HL-60/S4 treated with retinoic acid at 250 ng/mL for 4 days and 3 days (cell line): ENCODE data around the gene SYTL3.
"Not testable (repeated sequence)": the region's sequence is repeated elsewhere in the genome, so short reads cannot be mapped to it uniquely, and the experiment has no call there.

ENCODE experiments used
- in situ Hi-C: fragments of 300-500 bp; cut with MboI; formaldehyde crosslinking; loops from 2 replicates; pipeline ENCODE4 v1.7.0; 2022; ENCODE audit warnings: low sequenced_read_pairs

SYTL3 gene

DNA sequence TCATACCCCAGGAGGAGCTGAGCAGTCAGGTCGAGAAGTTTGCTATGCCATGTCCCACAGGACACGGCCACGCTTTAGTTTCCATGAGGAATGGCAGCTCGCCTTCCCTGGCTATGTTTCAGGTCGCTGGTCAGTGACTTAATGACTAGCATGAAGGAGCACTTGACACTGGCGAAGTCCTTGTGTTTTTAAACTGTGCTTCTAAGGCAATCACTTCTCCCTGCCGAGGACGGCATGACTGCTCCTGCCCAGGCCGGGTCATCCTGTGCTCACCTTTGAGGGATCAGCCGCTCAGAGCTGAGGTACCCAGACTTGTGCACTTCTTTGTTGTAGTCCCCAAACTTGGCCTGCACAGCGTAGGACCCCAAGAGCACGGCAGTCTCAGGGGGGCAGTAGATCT is 135.2 kb downstream of the SYTL3 start:
- in situ Hi-C loops, result no loop called here

- in situ Hi-C loops, result no loop called here
Measured at GRCh38 chr6:158786645-158787304, 136.9 kb downstream of the SYTL3 start.

GRCh38 chr6:158787395-158787794 is 137.5 kb downstream of the SYTL3 start:
- in situ Hi-C loops, result no loop called here

DNA sequence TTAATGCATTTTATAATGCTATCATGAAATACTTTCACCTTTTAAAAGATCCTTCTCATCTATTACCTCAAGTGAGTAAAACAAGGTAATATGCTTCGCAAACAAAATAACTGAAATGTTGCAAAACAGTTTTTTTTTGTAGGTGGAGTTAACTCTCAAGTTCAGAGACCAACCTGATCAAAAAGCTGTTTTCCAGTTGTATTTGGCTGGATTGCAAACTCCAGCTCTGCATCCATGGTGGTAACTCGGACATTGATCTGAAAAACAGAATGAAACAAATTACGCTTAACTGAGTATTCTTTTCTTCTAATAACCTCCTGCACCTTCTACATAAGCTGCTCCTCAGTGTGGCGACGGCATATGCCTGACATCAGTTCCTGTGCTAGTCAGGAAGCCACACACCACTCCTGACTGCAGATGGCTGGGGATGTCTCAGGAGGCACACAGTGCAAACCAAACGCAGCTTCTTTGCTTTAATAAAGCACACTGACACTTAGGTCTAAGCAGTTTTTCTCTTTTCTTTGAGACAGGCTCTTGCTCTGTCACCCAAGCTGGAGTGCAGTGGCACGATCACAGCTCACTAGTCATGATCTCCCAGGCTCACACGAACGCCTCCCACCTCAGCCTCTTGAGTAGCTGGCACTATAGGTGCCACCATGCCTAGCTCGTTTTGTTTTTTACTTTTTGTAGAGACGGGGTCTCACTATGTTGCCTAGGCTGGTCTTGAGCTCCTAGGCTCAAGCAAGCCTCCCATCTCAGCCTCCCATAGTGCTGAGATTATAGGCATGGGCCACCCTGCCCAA is 139.5 kb downstream of the SYTL3 start:
- in situ Hi-C loops, result no loop called here

DNA sequence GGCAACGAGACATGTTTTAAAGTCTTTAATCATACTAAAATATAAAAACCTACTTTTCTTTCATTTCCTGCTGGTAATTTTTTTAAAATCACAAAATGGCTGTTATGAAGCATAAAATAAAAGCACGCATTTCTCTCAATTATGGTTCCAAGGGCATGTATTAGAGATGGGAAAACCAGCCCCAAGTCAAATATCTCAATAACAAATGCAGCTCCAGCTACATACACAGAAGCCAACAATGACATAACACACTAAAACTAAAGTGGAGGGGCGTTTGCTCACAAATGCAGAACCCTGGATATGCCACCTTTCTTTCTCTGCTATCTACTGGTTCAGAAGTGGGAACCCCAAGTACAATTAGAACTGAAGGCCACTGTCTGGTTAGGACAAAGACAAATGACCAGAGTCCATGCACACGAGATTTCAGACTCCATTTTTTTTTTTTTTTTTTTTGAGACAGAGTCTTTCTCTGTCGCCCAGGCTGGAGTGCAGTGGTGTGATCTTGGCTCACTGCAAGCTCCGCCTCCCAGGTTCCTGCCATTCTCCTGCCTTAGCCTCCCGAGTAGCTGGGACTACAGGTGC is 141.5 kb downstream of the SYTL3 start:
- in situ Hi-C loops, result no loop called here

DNA sequence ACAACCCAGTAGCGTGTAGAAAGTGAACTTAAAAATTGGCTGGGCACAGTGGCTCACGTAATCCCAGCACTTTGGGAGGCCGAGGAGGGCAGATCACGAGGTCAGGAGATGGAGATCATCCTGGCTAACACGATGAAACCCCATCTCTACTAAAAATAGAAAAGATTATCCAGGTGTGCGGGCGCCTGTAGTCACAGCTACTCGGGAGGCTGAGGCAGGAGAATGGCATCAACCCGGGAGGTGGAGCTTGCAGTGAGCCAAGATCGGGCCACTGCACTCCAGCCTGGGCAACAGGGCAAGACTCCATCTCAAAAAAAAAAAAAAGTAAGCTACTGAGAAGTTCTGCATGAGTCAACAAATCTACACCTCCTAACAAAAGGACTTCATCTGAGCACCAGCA is 142.7 kb downstream of the SYTL3 start:
- in situ Hi-C loops, result not testable (repeated sequence)

DNA sequence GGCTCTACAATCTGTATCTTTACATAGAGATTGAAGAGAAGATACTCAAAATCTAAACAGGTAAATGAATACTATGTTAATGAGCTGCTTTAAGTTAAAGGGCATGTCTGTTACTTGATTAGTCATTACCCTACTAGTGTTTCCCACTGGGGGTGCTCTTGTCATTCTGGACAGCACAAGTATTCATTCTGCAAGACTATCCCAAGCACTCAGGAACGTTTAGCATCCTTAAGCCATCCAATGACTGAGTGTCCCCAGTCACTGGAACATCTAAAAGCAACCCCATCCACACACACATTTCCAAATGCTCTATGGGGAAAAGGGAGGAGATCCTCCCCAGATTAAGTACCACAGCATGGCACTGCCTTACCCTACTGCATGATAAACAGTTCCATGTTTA is 143.6 kb downstream of the SYTL3 start:
- in situ Hi-C loops, result no loop called here

GRCh38 chr6:158795516-158795915 is 145.7 kb downstream of the SYTL3 start:
- in situ Hi-C loops, result no loop called here

GRCh38 chr6:158796353-158796752 is 146.5 kb downstream of the SYTL3 start:
- in situ Hi-C loops, result no loop called here

DNA sequence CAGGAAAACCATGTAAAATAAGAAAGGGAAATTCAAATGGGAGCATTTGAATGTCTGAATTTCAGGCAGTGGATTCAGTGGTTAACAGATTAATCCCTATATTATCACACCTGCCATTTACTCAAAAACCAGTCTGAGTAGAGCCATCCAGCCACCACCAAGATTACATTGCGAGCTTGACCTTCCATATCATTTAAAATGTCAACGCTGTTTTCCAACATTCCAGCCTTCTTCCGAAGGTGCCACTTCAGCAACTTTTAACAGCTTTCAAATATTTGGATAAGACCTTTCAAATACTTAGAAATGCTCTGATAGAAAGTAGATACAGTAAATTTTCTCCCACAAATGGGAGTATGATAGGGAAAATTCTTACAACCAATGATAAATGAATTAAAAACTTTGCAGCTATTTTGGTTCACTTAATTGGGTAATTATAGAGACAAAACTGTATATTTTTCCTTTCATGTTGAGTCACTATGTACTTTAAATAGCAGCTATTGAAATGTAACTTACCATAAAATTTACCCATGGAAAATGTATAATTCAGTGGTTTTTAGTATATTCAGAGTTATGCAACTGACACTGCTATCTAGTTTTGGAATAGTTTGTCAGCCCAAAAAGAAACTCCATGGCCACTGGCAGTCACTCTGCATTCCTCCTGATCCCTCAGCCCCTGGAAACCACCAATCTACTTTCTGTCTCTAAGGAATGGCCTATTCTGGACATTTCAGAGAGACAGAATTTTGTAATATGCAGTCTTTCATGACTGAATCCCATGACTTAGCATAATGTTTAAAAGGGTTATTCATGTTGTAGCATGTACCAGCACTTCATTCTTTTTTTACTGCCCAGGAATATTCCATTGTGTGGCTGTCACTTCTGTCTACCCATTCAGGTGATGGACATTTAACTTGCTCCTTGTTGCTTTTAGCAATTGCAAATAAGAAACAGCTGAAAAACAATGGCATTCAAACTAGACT is 147.8 kb downstream of the SYTL3 start:
- in situ Hi-C loops, result no loop called here

- in situ Hi-C loops, result no loop called here
Measured at GRCh38 chr6:158798311-158798710, 148.5 kb downstream of the SYTL3 start.

DNA sequence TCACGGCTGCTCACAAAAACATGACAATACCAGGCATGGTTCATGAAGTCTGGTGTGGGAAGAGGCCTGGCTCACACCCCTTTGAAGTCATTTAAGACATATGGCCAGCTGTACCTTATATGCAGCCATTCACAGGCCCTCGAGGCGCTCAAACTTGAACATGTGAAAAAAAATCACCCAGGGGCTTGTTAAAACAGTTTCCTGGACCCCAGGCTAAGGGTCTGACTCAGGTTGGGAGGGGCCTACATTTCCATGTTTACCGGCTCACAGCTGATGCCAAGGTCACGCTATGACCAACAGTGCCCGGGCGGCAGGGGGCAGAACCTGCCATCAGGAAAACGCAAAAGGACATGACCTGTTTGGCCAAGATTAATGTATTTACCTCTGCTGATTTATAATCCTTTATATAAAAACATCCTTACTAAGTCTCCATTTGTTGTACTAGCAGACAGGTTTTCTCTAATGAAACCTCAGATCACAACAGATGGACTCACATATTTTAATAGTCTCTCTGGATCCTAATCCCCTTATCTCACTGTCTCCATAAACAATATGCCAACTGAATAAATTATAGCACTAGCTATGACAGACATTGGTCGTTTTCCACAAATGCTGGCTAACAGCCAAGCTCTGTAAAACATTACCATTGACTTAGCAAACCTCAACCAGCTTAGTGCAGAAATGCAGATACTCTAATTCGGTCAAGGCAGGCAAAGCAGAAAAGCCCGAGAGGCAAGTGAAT is 149.4 kb downstream of the SYTL3 start:
- in situ Hi-C loops, result no loop called here

DNA sequence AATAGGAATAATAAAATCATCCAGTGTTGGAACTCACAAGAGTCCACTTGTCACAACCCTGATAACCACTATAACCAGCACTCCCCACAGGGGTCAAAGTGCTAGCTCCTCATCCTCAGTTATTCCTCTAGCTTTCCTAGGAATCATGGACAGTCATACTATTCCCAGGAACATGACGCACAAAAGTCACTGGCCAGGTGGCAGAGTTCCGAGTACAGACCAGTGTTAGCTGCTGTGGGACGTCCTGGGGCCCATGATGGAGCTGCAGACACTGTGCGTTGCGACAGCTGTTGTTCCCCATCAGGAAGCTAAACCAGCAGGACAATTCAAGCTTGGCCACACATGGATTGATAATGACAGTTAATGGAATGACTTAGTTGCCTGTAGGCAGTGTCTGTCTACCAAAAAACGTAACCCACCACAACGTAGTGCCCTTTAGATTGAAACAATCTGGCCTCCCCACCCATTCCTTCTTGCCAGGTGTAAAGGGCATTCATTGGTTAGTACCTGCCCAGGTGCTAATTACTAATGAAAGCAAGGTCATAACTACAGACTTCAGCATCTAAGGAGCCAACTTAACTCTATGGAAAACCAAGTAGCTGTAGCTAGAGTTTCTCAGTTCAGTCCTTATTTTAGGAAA is 151.9 kb downstream of the SYTL3 start:
- in situ Hi-C loops, result no loop called here

DNA sequence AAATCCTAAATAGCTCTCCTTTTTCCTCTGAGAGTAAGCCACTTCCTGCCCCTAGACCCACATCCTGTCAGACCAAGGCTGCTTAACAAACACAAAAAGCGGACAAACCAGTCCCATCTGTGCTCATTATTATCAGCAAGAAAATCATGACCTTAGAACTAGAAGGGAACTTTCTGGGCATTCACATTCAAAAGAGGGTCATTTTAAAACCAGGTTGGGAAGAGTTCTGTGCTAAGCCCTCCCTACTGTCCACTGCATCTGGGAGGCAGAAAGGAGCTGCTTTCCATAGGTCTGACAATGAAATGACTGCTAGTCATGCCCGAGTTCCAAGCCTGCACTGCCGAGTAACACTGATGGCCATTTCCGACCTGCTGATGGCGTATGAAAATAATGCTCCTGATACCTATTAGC is 153.9 kb downstream of the SYTL3 start:
- in situ Hi-C loops, result no loop called here

DNA sequence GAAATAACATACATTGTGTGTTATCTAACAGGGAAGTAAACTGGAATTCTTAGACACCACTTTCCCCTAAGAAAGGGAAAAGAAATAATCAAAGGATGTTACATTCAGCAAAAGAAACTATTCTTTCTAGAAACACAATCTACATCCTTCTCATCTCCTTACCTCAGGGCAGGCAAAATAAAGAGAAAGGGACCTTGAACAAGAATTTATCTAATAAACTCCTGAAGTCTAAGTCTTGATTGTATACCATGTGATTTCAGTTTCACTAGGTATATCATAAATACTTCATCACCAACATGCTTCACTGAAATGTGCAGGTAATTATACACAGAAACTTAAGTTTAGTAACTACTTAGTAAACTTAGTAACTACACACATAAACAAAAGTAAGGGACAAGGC is 154.4 kb downstream of the SYTL3 start:
- in situ Hi-C loops, result no loop called here

DNA sequence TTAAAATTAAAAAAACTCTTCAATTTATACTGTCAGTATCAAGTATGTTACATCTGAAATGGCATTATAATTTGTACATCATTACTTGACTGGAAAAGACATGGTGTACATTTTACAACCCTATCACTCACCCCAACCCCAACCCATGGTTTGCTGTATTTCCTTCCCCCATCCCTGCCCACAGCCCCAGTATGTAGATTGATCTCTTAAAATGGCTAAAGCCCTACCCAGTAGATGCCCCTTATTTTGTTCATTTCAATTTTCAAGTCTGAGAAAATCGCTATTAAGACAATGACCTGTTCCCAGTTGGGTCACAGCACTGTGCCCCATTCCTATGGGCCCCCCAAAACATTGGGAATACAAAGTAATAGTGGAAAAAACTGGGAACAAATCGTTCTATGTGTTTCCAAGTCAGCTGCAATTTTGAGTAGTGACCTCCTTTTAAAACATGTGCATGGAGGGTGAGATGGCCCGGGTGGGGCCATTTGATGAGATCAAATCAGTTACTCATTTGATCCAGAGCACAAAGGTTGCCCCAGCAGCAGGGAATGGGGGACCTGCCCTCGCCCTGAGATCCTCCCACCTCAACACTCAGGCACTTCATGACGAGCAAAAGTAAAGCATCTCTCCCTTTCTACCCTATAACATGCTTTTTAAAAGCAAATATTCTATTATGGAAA is 156.0 kb downstream of the SYTL3 start:
- in situ Hi-C loops, result no loop called here

- in situ Hi-C loops, result no loop called here
Measured at GRCh38 chr6:158807515-158808441, 157.9 kb downstream of the SYTL3 start.

DNA sequence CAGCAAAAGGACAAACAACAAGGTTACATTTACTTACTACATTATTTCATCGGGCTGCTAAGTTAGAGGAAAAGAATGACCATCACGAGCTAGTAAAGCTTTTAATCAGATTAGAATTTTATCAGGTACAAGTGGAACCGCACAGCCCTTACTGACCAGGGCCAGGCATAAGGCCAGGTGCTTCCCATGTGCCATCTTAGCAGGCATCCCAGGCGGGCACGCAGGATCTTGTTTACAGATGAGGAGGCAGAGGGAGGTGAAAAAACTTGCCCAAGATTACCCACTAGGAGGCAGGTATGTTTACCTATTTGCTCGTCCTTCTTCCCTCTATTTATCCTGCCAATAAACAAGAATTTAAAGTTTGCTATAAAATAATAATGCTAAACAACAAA is 158.6 kb downstream of the SYTL3 start:
- in situ Hi-C loops, result no loop called here
